Measurements from ENCODE around the gene BDP1. TPM values are rescaled to one million over a fixed set of nuclear protein-coding genes. Genes with fewer than 3 reads are reported as not detected.

Gene BDP1
- 11.7 and 13.0 TPM in 2 replicates for total RNA-seq

DNA sequence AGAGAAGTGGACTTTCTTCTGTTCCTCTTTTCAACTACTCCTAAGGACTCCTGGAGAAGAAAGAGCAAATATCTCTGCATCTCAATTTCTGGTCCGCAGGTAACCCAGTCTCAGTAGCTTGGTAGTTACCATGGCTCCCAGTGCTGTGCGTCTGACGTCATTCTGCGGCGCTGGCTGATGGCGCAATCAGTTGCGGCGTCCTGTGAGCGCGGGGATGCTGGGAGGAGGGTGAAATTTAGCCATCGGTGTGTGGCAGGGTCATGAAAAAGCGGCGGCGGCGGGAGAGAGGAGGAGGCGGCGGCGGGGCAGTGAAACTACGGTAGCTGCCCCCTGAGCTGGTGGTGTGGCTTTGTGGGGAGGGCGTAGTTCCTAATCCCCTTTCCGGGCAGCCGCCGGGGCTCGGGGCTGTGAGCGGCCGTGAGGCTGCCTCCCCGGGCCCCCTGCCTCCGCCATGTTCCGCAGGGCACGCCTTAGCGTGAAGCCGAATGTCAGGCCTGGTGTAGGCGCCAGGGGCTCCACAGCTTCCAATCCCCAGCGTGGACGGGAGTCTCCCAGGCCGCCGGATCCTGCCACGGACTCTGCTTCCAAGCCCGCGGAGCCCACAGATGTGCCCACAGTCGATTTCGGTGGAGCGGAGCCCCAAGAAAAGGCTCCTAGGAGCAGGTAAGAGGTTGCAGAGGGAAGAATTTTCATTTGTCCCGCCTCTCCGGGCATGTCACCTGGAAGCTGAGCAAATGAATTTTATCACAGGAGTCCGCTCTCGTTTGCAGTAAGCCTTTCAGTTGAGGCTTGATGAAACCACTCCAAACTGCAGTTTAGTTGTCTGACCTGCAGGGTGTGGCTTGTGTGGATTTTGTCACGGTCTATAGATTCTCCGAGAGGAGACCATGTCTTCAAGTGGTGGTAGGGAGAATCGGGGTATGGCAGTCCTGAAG, at the start of gene BDP1:
Gene BDP1, plus strand, starts transcription at position 225 of the 935 bp plus-strand sequence. Its CDS starts 227 bp downstream, at position 452.

DNA sequence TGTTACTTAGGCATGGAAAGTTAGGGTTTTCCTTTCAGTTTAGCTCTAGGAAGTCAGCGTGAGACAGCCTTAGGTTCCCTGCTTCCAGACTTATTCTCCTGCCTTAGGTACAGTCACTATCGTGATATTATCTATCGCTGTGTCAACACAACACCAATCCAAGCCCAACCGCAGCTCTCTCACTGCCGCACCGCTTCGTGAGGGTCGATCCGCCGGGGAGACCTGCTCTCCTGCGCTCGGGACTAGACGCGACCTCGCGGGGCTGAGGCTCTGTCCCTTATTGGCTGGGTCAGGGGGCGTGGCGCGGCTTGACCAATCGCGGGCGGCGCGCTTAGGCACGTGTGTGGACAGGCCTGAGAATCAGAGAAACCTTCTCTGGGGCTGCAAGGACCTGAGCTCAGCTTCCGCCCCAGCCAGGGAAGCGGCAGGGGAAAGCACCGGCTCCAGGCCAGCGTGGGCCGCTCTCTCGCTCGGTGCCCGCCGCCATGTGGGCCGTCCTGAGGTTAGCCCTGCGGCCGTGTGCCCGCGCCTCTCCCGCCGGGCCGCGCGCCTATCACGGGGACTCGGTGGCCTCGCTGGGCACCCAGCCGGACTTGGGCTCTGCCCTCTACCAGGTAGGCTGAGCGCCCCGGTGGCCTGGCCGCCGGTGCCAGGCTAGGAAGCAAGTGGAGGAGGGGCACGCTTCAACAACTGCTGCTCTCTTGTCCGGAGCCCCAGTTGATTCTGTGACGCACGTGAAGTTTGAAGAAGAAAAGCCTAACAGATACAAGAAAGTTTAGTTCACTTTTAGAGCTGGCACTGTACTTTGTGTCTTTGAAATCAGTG, 131.7 kb downstream of the BDP1 start, which contains the start of gene MCCC2:
Gene MCCC2, plus strand, starts transcription at position 400 of the 825 bp plus-strand sequence. Its CDS starts 86 bp downstream, at position 486.

Other genes starting within 250 kb of the BDP1 start
- 28.9 and 41.4 TPM in 2 replicates for gene MCCC2, start 131.7 kb downstream of the BDP1 start, total RNA-seq

All from mesangial cell (primary cell).